CD4-positive, CD25-positive, alpha-beta regulatory T cell (primary cell): ENCODE results near the gene DIAPH3. TPM values are rescaled to one million over a fixed set of nuclear protein-coding genes. Genes with fewer than 3 reads are reported as not detected.

Experiments
- ATAC-seq, 2 donors: fragments of 150-1000 bp; cut with Tn5 transposase; one replicate each; pipeline ENCODE4 v1.10.0; 2021; ENCODE audit warnings: low read depth in 2 of 2, moderate number of reproducible peaks in 2 of 2, moderate library complexity in 1 of 2
- DNase-seq, 3 donors: peaks; one replicate each; pipeline versions ENCODE4 v3.0.0 to v3.0.0-alpha.2; 2012 to 2022; ENCODE audit warnings: mixed read lengths in 1 of 3
- H3K27ac ChIP-seq: one replicate; pipeline ENCODE4 v1.7.0; 2013; ENCODE audit warnings: mild to moderate bottlenecking, low read length; ENCODE audit not compliant: insufficient read depth, poor library complexity, severe bottlenecking
- H3K27me3 ChIP-seq: one replicate; pipeline ENCODE4 v1.7.0; 2013; ENCODE audit warnings: low read length; ENCODE audit not compliant: control insufficient read depth, insufficient read depth
- H3K36me3 ChIP-seq: one replicate; pipeline ENCODE4 v1.7.0; 2013; ENCODE audit warnings: mild to moderate bottlenecking, low read length, moderate library complexity; ENCODE audit not compliant: control insufficient read depth, insufficient read depth
- H3K4me1 ChIP-seq: 2 replicates; pipeline ENCODE4 v1.7.0; 2013; ENCODE audit warnings: mild to moderate bottlenecking, low read length; ENCODE audit not compliant: insufficient read depth, control insufficient read depth, poor library complexity, severe bottlenecking
- H3K4me3 ChIP-seq: one replicate; pipeline ENCODE4 v1.7.0; 2013; ENCODE audit warnings: low read depth, mild to moderate bottlenecking, low read length, moderate library complexity
- H3K9me3 ChIP-seq, 2 experiments: 1 replicate in 1 of 2; 2 replicates in 1 of 2; pipeline ENCODE4 v1.7.0; 2013; ENCODE audit warnings: low read length in 2 of 2, mild to moderate bottlenecking in 1 of 2, moderate library complexity in 1 of 2; ENCODE audit not compliant: control insufficient read depth in 2 of 2
- H3K27ac Mint-ChIP-seq, 3 donors: one replicate each; pipeline ENCODE4 v1.8.0; 2020 to 2022; ENCODE audit warnings: mild to moderate bottlenecking in 3 of 3, mixed read lengths in 3 of 3, moderate library complexity in 2 of 3
- H3K27me3 Mint-ChIP-seq: one replicate; pipeline ENCODE4 v1.8.0; 2022; ENCODE audit warnings: mild to moderate bottlenecking, mixed read lengths
- H3K36me3 Mint-ChIP-seq: one replicate; pipeline ENCODE4 v1.8.0; 2020; ENCODE audit warnings: mixed read lengths
- H3K4me1 Mint-ChIP-seq, 4 donors: one replicate each; pipeline ENCODE4 v1.8.0; 2020 to 2022; ENCODE audit warnings: mixed read lengths in 4 of 4, mild to moderate bottlenecking in 1 of 4
- H3K4me3 Mint-ChIP-seq, 4 donors: one replicate each; pipeline ENCODE4 v1.8.0; 2020 to 2022; ENCODE audit warnings: mild to moderate bottlenecking in 4 of 4, mixed read lengths in 4 of 4, moderate library complexity in 3 of 4
- H3K9me3 Mint-ChIP-seq, 7 donors: one replicate each; pipeline ENCODE4 v1.8.0; 2020 to 2022; ENCODE audit warnings: mixed read lengths in 7 of 7, mild to moderate bottlenecking in 3 of 7, moderate library complexity in 2 of 7
- polyA plus RNA-seq, 4 donors: library from polyadenylated mRNA; unstranded; fragments of 300-500 nt; fragmentation: Illumina TruSeq; gene quantifications; one replicate each; pipeline ENCODE4 v1.2.3, GENCODE V29; 2021
- total RNA-seq: library from RNA; stranded (reverse); gene quantifications from one replicate; pipeline ENCODE4 v1.2.3, GENCODE V29; 2022

DIAPH3 gene
- total and polyA plus RNA-seq, 5 donors from 2014 or later, result 0.09 to 0.57 (median 0.27) TPM

DNA sequence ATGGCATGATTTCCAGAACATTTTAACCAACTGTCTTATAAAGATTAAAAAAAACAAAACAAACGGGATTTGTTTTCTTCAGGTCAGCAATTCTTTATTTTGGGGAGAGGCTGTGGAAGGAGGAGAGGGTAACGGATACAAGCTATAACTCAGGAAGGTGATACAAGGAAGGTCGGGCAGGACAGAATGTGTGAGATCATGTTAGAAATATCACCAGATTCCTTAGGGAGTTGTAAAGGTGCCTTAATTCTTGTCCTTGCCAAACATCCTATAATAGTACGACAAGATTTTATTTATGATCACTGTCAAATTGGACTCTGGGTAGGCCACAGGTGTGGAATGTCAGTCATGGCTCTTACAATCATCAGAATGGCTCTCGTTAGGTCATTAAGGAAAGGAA, 503.1 kb downstream of the DIAPH3 start:
- Mint-ChIP-seq H3K36me3 (no peaks in the 10 kb centered on the region), H3K27me3 (no peaks in the 10 kb centered on the region), H3K9me3 (no peaks in the 10 kb centered on the region), H3K27ac (no peak overlapping the region), H3K4me1 (no peaks in the 10 kb centered on the region), H3K4me3 (no peak overlapping the region)
- ATAC-seq (no peak), DNase-seq (no peak)
- Histone ChIP-seq H3K4me1 (no peaks in the 10 kb centered on the region), H3K9me3 (no peaks in the 10 kb centered on the region), H3K36me3 (no peaks in the 10 kb centered on the region), H3K27me3 (no peaks in the 10 kb centered on the region), H3K27ac (no peak overlapping the region), H3K4me3 (no peak overlapping the region)

DNA sequence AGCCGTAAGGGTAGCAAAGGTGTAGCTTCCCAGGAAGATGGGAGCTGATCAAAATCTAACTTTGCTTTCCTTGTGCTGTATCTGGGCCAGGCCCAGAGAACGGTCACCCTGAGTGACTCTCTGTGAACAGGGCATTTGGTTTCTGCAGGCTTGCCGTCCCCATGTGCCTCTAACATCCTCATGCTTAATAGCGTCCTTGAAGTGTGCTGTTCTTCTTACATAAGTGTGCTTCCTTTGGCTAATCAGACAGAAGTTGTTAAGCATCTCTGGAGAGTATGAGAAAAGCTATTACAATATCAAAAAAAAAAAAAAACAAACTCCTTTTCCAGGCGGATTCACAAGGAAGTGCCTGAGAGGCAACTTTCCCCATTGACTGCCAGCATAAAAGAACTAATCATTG, 503.7 kb downstream of the DIAPH3 start:
- no peaks in the 10 kb centered on the region for H3K36me3 Mint-ChIP-seq
- no peaks in the 10 kb centered on the region for H3K4me1 Mint-ChIP-seq

DNA sequence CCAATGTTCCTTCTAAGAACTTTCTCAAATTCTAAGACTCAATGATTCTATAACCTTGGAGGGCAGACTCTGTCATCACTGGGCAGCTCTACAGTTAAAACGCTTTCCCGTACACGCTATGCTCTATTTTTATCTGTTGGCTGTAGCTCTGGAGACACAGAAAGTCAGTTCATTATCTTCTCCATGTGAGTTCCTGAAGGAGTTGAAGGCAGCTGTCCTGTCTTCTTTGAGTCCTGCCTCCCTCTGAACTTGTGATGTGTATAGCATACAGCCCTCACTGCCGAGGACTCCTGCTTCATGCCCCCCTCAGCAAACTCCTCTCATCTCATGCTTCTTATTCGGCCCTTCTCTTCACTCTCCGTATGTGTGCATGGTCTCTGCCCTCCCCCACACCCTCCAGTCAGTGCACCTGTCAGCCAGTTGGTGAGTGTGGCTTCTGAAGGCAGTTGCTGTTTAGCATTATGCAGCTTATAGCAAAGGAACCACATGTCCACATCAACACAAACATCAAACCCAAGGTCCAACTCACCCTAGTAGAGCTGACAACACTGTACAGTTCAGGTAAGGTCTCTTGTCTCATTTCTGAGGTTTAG, 504.9 kb downstream of the DIAPH3 start:
- no peaks in the 10 kb centered on the region for H3K9me3 ChIP-seq
- H3K4me1 Mint-ChIP-seq, result no peaks in the 10 kb centered on the region
- DNase-seq (no peak), ATAC-seq (no peak)
- H3K4me3 ChIP-seq, result no peak overlapping the region
- no peaks in the 10 kb centered on the region for H3K36me3 ChIP-seq
- no peaks in the 10 kb centered on the region for H3K9me3 Mint-ChIP-seq
- no peak overlapping the region for H3K4me3 Mint-ChIP-seq
- no peak overlapping the region for H3K27ac ChIP-seq
- H3K36me3 Mint-ChIP-seq, result no peaks in the 10 kb centered on the region
- H3K27me3 Mint-ChIP-seq, result peaks cover 3% of the 10 kb centered on the region
- H3K27ac Mint-ChIP-seq, result no peak overlapping the region
- H3K27me3 ChIP-seq, result no peaks in the 10 kb centered on the region
- H3K4me1 ChIP-seq, result no peaks in the 10 kb centered on the region

More for the DNA sequence above, 503.7 kb downstream of the DIAPH3 start:
- DNase-seq (no peak), ATAC-seq (no peak)
- no peaks in the 10 kb centered on the region for H3K4me1 ChIP-seq
- Mint-ChIP-seq H3K9me3 (no peaks in the 10 kb centered on the region), H3K27me3 (no peaks in the 10 kb centered on the region), H3K27ac (no peak overlapping the region), H3K4me3 (no peak overlapping the region)
- no peaks in the 10 kb centered on the region for H3K36me3 ChIP-seq
- H3K27me3 ChIP-seq, result no peaks in the 10 kb centered on the region
- no peaks in the 10 kb centered on the region for H3K9me3 ChIP-seq
- no peak overlapping the region for H3K27ac ChIP-seq
- H3K4me3 ChIP-seq, result no peak overlapping the region

DNA sequence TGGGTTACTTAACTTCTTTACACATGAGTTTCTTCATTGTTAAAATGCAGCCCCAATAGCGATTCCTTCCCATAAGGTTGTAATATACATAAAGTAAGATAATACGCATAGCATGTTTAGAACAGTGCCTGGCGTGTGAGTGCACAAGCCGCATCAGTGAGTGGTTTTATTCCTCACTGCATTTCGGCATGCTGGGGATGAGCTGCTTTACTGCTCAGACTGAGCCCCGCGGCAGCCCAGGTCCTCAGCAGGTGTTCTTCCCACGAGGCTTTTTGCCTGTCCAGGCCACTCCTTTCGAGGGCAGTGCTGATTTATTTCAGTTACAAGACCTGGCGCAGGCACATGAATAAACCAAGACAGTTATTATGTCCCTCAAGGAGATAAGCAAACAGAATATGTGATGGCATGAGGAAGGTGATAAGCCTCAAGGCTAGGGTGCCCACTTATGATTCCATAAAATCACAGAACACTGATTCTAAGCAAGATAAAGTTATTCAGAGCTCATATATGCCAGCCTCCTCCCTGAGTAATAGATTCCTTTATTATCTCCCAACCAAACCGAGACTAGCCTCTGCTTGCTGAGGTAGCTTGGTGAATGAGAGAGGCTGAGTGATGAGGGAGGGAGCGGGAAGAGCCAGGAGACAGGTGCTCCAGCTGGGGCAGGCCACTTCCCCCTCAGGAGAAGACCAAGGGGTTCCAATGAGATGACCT, 505.5 kb downstream of the DIAPH3 start:
- Mint-ChIP-seq H3K4me3 (no peak overlapping the region), H3K36me3 (no peaks in the 10 kb centered on the region), H3K4me1 (no peaks in the 10 kb centered on the region), H3K9me3 (no peaks in the 10 kb centered on the region), H3K27ac (no peak overlapping the region), H3K27me3 (peaks cover 4% of the 10 kb centered on the region)
- no peak overlapping the region for H3K27ac ChIP-seq
- H3K9me3 ChIP-seq, result no peaks in the 10 kb centered on the region
- ATAC-seq (no peak), DNase-seq (no peak)
- H3K4me1 ChIP-seq, result no peaks in the 10 kb centered on the region
- peaks cover 3% of the 10 kb centered on the region for H3K27me3 ChIP-seq
- no peaks in the 10 kb centered on the region for H3K36me3 ChIP-seq
- no peak overlapping the region for H3K4me3 ChIP-seq

DNA sequence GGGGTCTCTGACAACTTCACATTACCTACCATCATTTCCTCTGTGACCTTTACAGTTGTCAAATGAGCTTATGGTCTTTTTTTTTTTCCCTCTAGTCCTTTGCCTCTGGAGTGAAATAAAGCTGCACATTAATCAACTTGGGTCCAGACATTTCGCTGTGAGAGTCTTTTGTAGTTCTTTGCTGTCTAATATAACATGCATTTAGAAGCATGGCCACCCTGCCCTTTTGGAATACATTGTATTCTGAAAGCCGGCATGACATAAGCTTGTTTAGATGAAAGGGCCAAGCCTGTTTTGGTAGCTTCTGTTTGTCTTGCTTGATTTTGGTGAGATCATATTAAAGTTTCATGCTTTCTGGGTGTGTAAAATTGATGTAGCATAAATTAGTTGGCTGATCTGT, 509.8 kb downstream of the DIAPH3 start:
- Histone ChIP-seq H3K27ac (no peak overlapping the region), H3K27me3 (peaks cover 4% of the 10 kb centered on the region), H3K4me3 (no peak overlapping the region), H3K4me1 (no peaks in the 10 kb centered on the region), H3K9me3 (no peaks in the 10 kb centered on the region), H3K36me3 (no peaks in the 10 kb centered on the region)
- no peak for DNase-seq
- ATAC-seq, result no peak
- H3K9me3 Mint-ChIP-seq, result peaks cover 0 to 1% (median 0%) of the 10 kb centered on the region in 7 donors
- no peaks in the 10 kb centered on the region for H3K36me3 Mint-ChIP-seq
- no peaks in the 10 kb centered on the region for H3K4me1 Mint-ChIP-seq
- H3K27ac Mint-ChIP-seq, result no peak overlapping the region
- peaks cover 8% of the 10 kb centered on the region for H3K27me3 Mint-ChIP-seq
- no peak overlapping the region for H3K4me3 Mint-ChIP-seq

DNA sequence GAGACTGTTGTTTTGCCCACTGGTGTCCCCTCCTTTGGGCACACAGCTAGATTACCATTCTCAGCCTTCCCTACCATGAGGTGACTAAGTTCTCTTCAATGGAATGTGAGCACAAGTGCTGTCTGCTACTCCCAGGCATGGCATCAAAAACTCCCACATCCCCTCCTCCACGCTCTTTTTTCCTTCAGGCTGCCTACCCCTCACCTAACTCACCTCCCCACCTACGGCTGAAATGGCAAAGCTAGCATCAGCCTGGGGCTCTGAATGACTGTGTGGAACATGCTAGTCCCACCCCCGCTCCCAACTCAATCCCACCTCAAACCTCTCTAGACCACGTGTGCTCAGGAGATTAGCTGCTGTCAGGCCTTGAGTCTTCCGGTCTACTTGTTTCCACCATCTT, 512.2 kb downstream of the DIAPH3 start:
- no peak overlapping the region for H3K4me3 Mint-ChIP-seq
- peaks cover 4% of the 10 kb centered on the region for H3K27me3 ChIP-seq
- no peaks in the 10 kb centered on the region for H3K36me3 Mint-ChIP-seq
- H3K4me3 ChIP-seq, result no peak overlapping the region
- H3K36me3 ChIP-seq, result no peaks in the 10 kb centered on the region
- DNase-seq (no peak), ATAC-seq (no peak)
- no peaks in the 10 kb centered on the region for H3K9me3 ChIP-seq
- no peaks in the 10 kb centered on the region for H3K4me1 Mint-ChIP-seq
- H3K27me3 Mint-ChIP-seq, result peaks cover 8% of the 10 kb centered on the region
- H3K27ac Mint-ChIP-seq, result no peak overlapping the region
- peaks cover 0 to 1% (median 0%) of the 10 kb centered on the region in 7 donors for H3K9me3 Mint-ChIP-seq
- H3K4me1 ChIP-seq, result no peaks in the 10 kb centered on the region
- no peak overlapping the region for H3K27ac ChIP-seq

DNA sequence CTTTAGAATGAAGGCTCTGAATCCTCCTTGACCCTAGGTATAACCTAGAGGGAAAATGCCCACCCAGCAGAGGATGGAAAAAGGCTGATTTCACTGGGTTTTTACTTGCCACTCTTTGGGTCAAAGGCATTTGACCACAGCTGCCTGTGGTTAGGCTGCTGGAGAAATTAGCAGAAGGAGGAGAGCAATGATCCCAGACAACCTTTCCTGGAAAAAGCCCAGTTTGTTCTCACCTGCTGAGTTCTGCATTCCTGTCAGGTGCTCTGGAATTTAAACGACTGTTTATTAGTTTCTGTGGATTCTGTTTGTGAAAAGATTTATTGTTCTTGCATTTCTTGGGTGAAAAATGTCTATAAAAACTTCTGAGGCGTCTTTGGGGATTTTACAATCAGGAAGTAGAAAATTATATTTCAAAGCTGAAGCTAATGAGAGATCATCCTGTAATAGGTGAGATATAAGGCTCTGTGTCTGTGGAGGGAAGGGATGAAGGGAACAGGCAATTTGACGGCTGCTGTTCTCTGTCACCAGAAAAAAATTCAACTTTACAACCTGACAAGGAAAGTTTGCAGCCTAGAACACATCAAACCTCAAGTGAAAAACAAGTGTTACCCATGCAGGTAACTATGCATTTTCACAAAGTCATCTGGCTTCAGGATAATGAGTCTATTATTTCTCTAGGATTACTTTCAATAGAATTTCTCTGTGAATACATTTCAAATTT, 519.7 kb downstream of the DIAPH3 start:
- no peaks in the 10 kb centered on the region for H3K36me3 Mint-ChIP-seq
- no peak overlapping the region for H3K4me3 Mint-ChIP-seq
- H3K27ac Mint-ChIP-seq, result no peak overlapping the region
- no peak overlapping the region for H3K4me3 ChIP-seq
- H3K4me1 ChIP-seq, result no peaks in the 10 kb centered on the region
- H3K27ac ChIP-seq, result no peak overlapping the region
- H3K27me3 ChIP-seq, result no peaks in the 10 kb centered on the region
- peaks cover 5% of the 10 kb centered on the region for H3K27me3 Mint-ChIP-seq
- H3K9me3 Mint-ChIP-seq, result no peaks in the 10 kb centered on the region
- no peak for ATAC-seq
- no peak for DNase-seq
- H3K9me3 ChIP-seq, result no peaks in the 10 kb centered on the region
- H3K36me3 ChIP-seq, result no peaks in the 10 kb centered on the region
- H3K4me1 Mint-ChIP-seq, result no peaks in the 10 kb centered on the region
